Erythroblast (primary cell): ENCODE results near the gene ORMDL3.

ENCODE experiments used
- GATA1 ChIP-seq: IDR thresholded peaks from 2 replicates; pipeline ENCODE4 v1.6.1; 2011; ENCODE audit warnings: low read depth, mild to moderate bottlenecking, control low read depth, low read length, moderate library complexity
- POLR2A ChIP-seq: IDR thresholded peaks from 2 replicates; pipeline ENCODE4 v1.6.1; 2011; ENCODE audit warnings: mild to moderate bottlenecking, low read length

GRCh38 chr17:39929646-39930407 lies 2.4 kb upstream of the ORMDL3 start:
- TF ChIP-seq POLR2A (no peak), GATA1 (no peak)
